ENCODE measurements around the gene COL4A2. TPM values are rescaled to one million over a fixed set of nuclear protein-coding genes. Genes with fewer than 3 reads are reported as not detected.

Gene COL4A2
- total RNA-seq, 1 donor from 2014 or later: 1,414 TPM

- Histone ChIP-seq H4K20me1 (ENCODE audit: insufficient read depth, low read length) (no peaks in the 10 kb centered on the region), H3K9me3 (ENCODE audit: insufficient read depth, low read depth, low read length) (no peaks in the 10 kb centered on the region), H2AFZ (ENCODE audit: low read depth, low read length) (no peak overlapping the region), H3K9ac (ENCODE audit: low read length) (peak overlapping the region; percentile 84), H3K79me2 (ENCODE audit: insufficient read depth, low read length) (peaks cover 82% of the 10 kb centered on the region), H3K4me2 (ENCODE audit: low read length) (peak overlapping the region; percentile 77), H3K4me1 (ENCODE audit: insufficient read depth, low read length) (peaks cover 87% of the 10 kb centered on the region), H3K27ac (ENCODE audit: low read depth, low read length) (peak overlapping the region; percentile 92), H3K4me3 (ENCODE audit: insufficient read depth, low read depth, low read length) (no peak overlapping the region), H3K36me3 (ENCODE audit: insufficient read depth, low read length) (peaks cover 26% of the 10 kb centered on the region), H3K27me3 (ENCODE audit: insufficient read depth, low read length) (no peaks in the 10 kb centered on the region)
- Mint-ChIP-seq H3K4me3 (ENCODE audit: unreplicated experiment) (peak overlapping the region; percentile 46), H3K4me1 (ENCODE audit: low read depth, unreplicated experiment) (peaks cover 89% of the 10 kb centered on the region), H3K9me3 (ENCODE audit: unreplicated experiment) (no peaks in the 10 kb centered on the region), H3K27me3 (ENCODE audit: low read depth, unreplicated experiment) (no peaks in the 10 kb centered on the region), H3K27ac (ENCODE audit: unreplicated experiment) (peak overlapping the region; percentile 76), H3K36me3 (ENCODE audit: low read depth, unreplicated experiment) (peaks cover 50% of the 10 kb centered on the region)
- peak; percentile 87 for FAIRE-seq
- DNase-seq (ENCODE audit: low read depth): peak; percentile 97
- TF ChIP-seq EZH2 (IDR thresholded peaks at IDR 0.05; ENCODE audit: insufficient read depth, low read length) (no peak), CTCF (IDR thresholded peaks at IDR 0.05; ENCODE audit: insufficient read depth, low read depth, low read length) (no peak)
Measured at GRCh38 chr13:110331362-110331761, 24.3 kb downstream of the COL4A2 start.

- Mint-ChIP-seq H3K27me3 (ENCODE audit: low read depth, unreplicated experiment) (no peaks in the 10 kb centered on the region), H3K36me3 (ENCODE audit: low read depth, unreplicated experiment) (peaks cover 41% of the 10 kb centered on the region), H3K27ac (ENCODE audit: unreplicated experiment) (peak overlapping the region; percentile 92), H3K4me3 (ENCODE audit: unreplicated experiment) (no peak overlapping the region), H3K9me3 (ENCODE audit: unreplicated experiment) (no peaks in the 10 kb centered on the region), H3K4me1 (ENCODE audit: low read depth, unreplicated experiment) (peaks cover 85% of the 10 kb centered on the region)
- Histone ChIP-seq H4K20me1 (ENCODE audit: insufficient read depth, low read length) (no peaks in the 10 kb centered on the region), H3K27me3 (ENCODE audit: insufficient read depth, low read length) (no peaks in the 10 kb centered on the region), H3K4me1 (ENCODE audit: insufficient read depth, low read length) (peaks cover 86% of the 10 kb centered on the region), H3K9me3 (ENCODE audit: insufficient read depth, low read depth, low read length) (no peaks in the 10 kb centered on the region), H3K4me3 (ENCODE audit: insufficient read depth, low read depth, low read length) (no peak overlapping the region), H3K36me3 (ENCODE audit: insufficient read depth, low read length) (peaks cover 26% of the 10 kb centered on the region), H3K4me2 (ENCODE audit: low read length) (peak overlapping the region; percentile 2), H3K79me2 (ENCODE audit: insufficient read depth, low read length) (peaks cover 84% of the 10 kb centered on the region), H3K27ac (ENCODE audit: low read depth, low read length) (peak overlapping the region; percentile 72), H3K9ac (ENCODE audit: low read length) (no peak overlapping the region), H2AFZ (ENCODE audit: low read depth, low read length) (no peak overlapping the region)
- DNase-seq (ENCODE audit: low read depth): peak; percentile 64
- TF ChIP-seq EZH2 (IDR thresholded peaks at IDR 0.05; ENCODE audit: insufficient read depth, low read length) (no peak), CTCF (IDR thresholded peaks at IDR 0.05; ENCODE audit: insufficient read depth, low read depth, low read length) (no peak)
- FAIRE-seq: peak; percentile 26
Measured at GRCh38 chr13:110332750-110333149, 25.7 kb downstream of the COL4A2 start.

GRCh38 chr13:110333837-110334236 is 26.8 kb downstream of the COL4A2 start:
- peak overlapping the region; percentile 20 for H3K4me2 ChIP-seq (ENCODE audit: low read length)
- H3K79me2 ChIP-seq (ENCODE audit: insufficient read depth, low read length): peaks cover 79% of the 10 kb centered on the region
- no peaks in the 10 kb centered on the region for H4K20me1 ChIP-seq (ENCODE audit: insufficient read depth, low read length)
- FAIRE-seq (no peak), DNase-seq (ENCODE audit: low read depth) (no peak)
- Mint-ChIP-seq H3K27ac (ENCODE audit: unreplicated experiment) (peak overlapping the region; percentile 89), H3K4me3 (ENCODE audit: unreplicated experiment) (no peak overlapping the region), H3K4me1 (ENCODE audit: low read depth, unreplicated experiment) (peaks cover 87% of the 10 kb centered on the region), H3K27me3 (ENCODE audit: low read depth, unreplicated experiment) (no peaks in the 10 kb centered on the region), H3K9me3 (ENCODE audit: unreplicated experiment) (no peaks in the 10 kb centered on the region), H3K36me3 (ENCODE audit: low read depth, unreplicated experiment) (peaks cover 40% of the 10 kb centered on the region)
- peak overlapping the region; percentile 16 for H3K9ac ChIP-seq (ENCODE audit: low read length)
- no peak overlapping the region for H2AFZ ChIP-seq (ENCODE audit: low read depth, low read length)
- H3K4me1 ChIP-seq (ENCODE audit: insufficient read depth, low read length): peaks cover 86% of the 10 kb centered on the region
- H3K9me3 ChIP-seq (ENCODE audit: insufficient read depth, low read depth, low read length): no peaks in the 10 kb centered on the region
- no peaks in the 10 kb centered on the region for H3K27me3 ChIP-seq (ENCODE audit: insufficient read depth, low read length)
- no peak for TF ChIP-seq EZH2 (IDR thresholded peaks at IDR 0.05; ENCODE audit: insufficient read depth, low read length)
- no peak for TF ChIP-seq CTCF (IDR thresholded peaks at IDR 0.05; ENCODE audit: insufficient read depth, low read depth, low read length)
- no peak overlapping the region for H3K4me3 ChIP-seq (ENCODE audit: insufficient read depth, low read depth, low read length)
- peak overlapping the region; percentile 72 for H3K27ac ChIP-seq (ENCODE audit: low read depth, low read length)
- peaks cover 22% of the 10 kb centered on the region for H3K36me3 ChIP-seq (ENCODE audit: insufficient read depth, low read length)

Data from astrocyte (in vitro differentiated cells and primary cell).